ENCODE data around the gene DKK1. TPM values are rescaled to one million over a fixed set of nuclear protein-coding genes. Genes with fewer than 3 reads are reported as not detected.

The DKK1 gene
- total and polyA plus RNA-seq, 10 donors, result 0.44 to 7.7 (median 3.5) TPM; not detected in 2

GRCh38 chr10:52312942-52313255 is 1.2 kb upstream of the DKK1 start:
- Histone ChIP-seq H3K4me3 (peak overlapping the region in 6 of 8 donors; percentile 31 to 73 (median 46)), H3K4me1 (peaks cover 5 to 41% (median 27%) of the 10 kb centered on the region in 6 donors), H3K36me3 (no peaks in the 10 kb centered on the region), H3K27me3 (replicated peaks in 1 of 7) (peaks cover 4 to 75% (median 39%) of the 10 kb centered on the region in 7 donors), H3K27ac (peak overlapping the region in 1 of 8 donors; percentile 56), H3K9me3 (no peaks in the 10 kb centered on the region)
- WGBS, 5 donors, result 4 to 12% (median 6%) methylated on average over 3 of the region's 3 CpGs
- TF ChIP-seq POLR2A (IDR thresholded peaks at IDR 0.05) (no peak), POLR2AphosphoS5 (IDR thresholded peaks at IDR 0.05) (no peak), CTCF (IDR thresholded peaks at IDR 0.05 in 8 of 11, conservative IDR thresholded peaks at IDR 0.05 in 3 of 11) (no peak)
- DNase-seq, result no peak
- intact Hi-C loops (cut with DNase I; ENCODE audit: low total_unique reads), result no loop called here

GRCh38 chr10:52313256-52313932 is 687 bp upstream of the DKK1 start:
- Histone ChIP-seq H3K27me3 (replicated peaks in 1 of 7) (peaks cover 4 to 70% (median 34%) of the 10 kb centered on the region in 7 donors), H3K4me3 (peak overlapping the region; percentile 31 to 73 (median 44)), H3K4me1 (peaks cover 5 to 36% (median 24%) of the 10 kb centered on the region in 6 donors), H3K36me3 (no peaks in the 10 kb centered on the region), H3K9me3 (no peaks in the 10 kb centered on the region), H3K27ac (peak overlapping the region in 4 of 8 donors; percentile 2 to 56 (median 46))
- 2 to 8% (median 2%) methylated on average over 26 of the region's 26 CpGs for WGBS, 5 donors
- intact Hi-C loops (cut with DNase I; ENCODE audit: low total_unique reads), result no loop called here
- TF ChIP-seq CTCF (IDR thresholded peaks at IDR 0.05 in 8 of 11, conservative IDR thresholded peaks at IDR 0.05 in 3 of 11) (no peak), POLR2A (IDR thresholded peaks at IDR 0.05) (no peak), POLR2AphosphoS5 (IDR thresholded peaks at IDR 0.05) (no peak)
- DNase-seq, result no peak

GRCh38 chr10:52314822-52315552 is 906 bp downstream of the DKK1 start:
- 9 to 23% (median 11%) methylated on average over 17 to 36 of the region's 36 CpGs for WGBS, 5 donors
- no peak for TF ChIP-seq POLR2AphosphoS5 (IDR thresholded peaks at IDR 0.05)
- TF ChIP-seq POLR2A (IDR thresholded peaks at IDR 0.05), result no peak
- TF ChIP-seq CTCF (IDR thresholded peaks at IDR 0.05 in 8 of 11, conservative IDR thresholded peaks at IDR 0.05 in 3 of 11), result no peak
- DNase-seq, result peak; percentile 81

GRCh38 chr10:52316001-52316400 is 1.9 kb downstream of the DKK1 start:
- Histone ChIP-seq H3K4me1 (peaks cover 0 to 30% (median 20%) of the 10 kb centered on the region in 6 donors), H3K9me3 (no peaks in the 10 kb centered on the region), H3K36me3 (no peaks in the 10 kb centered on the region), H3K27me3 (replicated peaks in 1 of 7) (peaks cover 4 to 49% (median 31%) of the 10 kb centered on the region in 7 donors), H3K27ac (no peak overlapping the region), H3K4me3 (no peak overlapping the region)
- no peak for DNase-seq
- intact Hi-C loops (cut with DNase I; ENCODE audit: low total_unique reads), result no loop called here
- 24 to 50% (median 46%) methylated on average over 1 of the region's 1 CpG for WGBS, 5 donors
- TF ChIP-seq POLR2AphosphoS5 (IDR thresholded peaks at IDR 0.05), result no peak
- TF ChIP-seq CTCF (IDR thresholded peaks at IDR 0.05 in 8 of 11, conservative IDR thresholded peaks at IDR 0.05 in 3 of 11), result no peak
- no peak for TF ChIP-seq POLR2A (IDR thresholded peaks at IDR 0.05)

More at GRCh38 chr10:52314822-52315552, 906 bp downstream of the DKK1 start:
- Histone ChIP-seq H3K9me3 (no peaks in the 10 kb centered on the region), H3K27me3 (replicated peaks in 1 of 7) (peaks cover 4 to 59% (median 31%) of the 10 kb centered on the region in 7 donors), H3K27ac (no peak overlapping the region), H3K36me3 (no peaks in the 10 kb centered on the region), H3K4me1 (peaks cover 0 to 30% (median 20%) of the 10 kb centered on the region in 6 donors), H3K4me3 (peak overlapping the region; percentile 31 to 73 (median 44))
- intact Hi-C loops (cut with DNase I; ENCODE audit: low total_unique reads), result no loop called here

Measured in spleen (tissue), 11 donors.